ENCODE measurements around the gene SESTD1. TPM values are rescaled to one million over a fixed set of nuclear protein-coding genes. Genes with fewer than 3 reads are reported as not detected.

Gene SESTD1
- polyA plus RNA-seq, 1 experiment, result 16.5 TPM

GRCh38 chr2:179266271-179266670, 1.6 kb upstream of the SESTD1 start:
- TF ChIP-seq CTCF (IDR thresholded peaks at IDR 0.05; ENCODE audit: insufficient read depth, low read depth, low read length), result no peak
- Histone ChIP-seq H3K36me3 (ENCODE audit: control insufficient read depth, insufficient read depth, low read length) (no peaks in the 10 kb centered on the region), H3K4me3 (ENCODE audit: low read depth, low read length) (no peak overlapping the region), H3K27me3 (ENCODE audit: control insufficient read depth, insufficient read depth, low read length) (no peaks in the 10 kb centered on the region)
- no peak for DNase-seq (ENCODE audit: low read depth)
- ChIA-PET POLR2A (no interaction called here), CTCF (no interaction called here)

GRCh38 chr2:179265082-179265510, 464 bp upstream of the SESTD1 start:
- H3K36me3 ChIP-seq (ENCODE audit: control insufficient read depth, insufficient read depth, low read length), result no peaks in the 10 kb centered on the region
- DNase-seq (ENCODE audit: low read depth), result no peak
- ChIA-PET CTCF (no interaction called here), POLR2A (no interaction called here)
- peak overlapping the region; percentile 84 for H3K4me3 ChIP-seq (ENCODE audit: low read depth, low read length)
- TF ChIP-seq CTCF (IDR thresholded peaks at IDR 0.05; ENCODE audit: insufficient read depth, low read depth, low read length), result no peak
- no peaks in the 10 kb centered on the region for H3K27me3 ChIP-seq (ENCODE audit: control insufficient read depth, insufficient read depth, low read length)

GRCh38 chr2:179263446-179264367, 925 bp downstream of the SESTD1 start:
- no peak for TF ChIP-seq CTCF (IDR thresholded peaks at IDR 0.05; ENCODE audit: insufficient read depth, low read depth, low read length)
- no peaks in the 10 kb centered on the region for H3K36me3 ChIP-seq (ENCODE audit: control insufficient read depth, insufficient read depth, low read length)
- ChIA-PET POLR2A (no interaction called here), CTCF (interaction anchor here (1.6 kb wide), 1 partner anchor 11 kb away, joined by 4 read pairs; no protein-coding TSS in a partner anchor)
- H3K27me3 ChIP-seq (ENCODE audit: control insufficient read depth, insufficient read depth, low read length), result no peaks in the 10 kb centered on the region
- DNase-seq (ENCODE audit: low read depth), result no peak
- peak overlapping the region; percentile 84 for H3K4me3 ChIP-seq (ENCODE audit: low read depth, low read length)

GRCh38 chr2:179263015-179263414, 1.6 kb downstream of the SESTD1 start:
- ChIA-PET CTCF (interaction anchor here (1.6 kb wide), 1 partner anchor 11 kb away, joined by 4 read pairs; no protein-coding TSS in a partner anchor), POLR2A (no interaction called here)
- no peaks in the 10 kb centered on the region for H3K27me3 ChIP-seq (ENCODE audit: control insufficient read depth, insufficient read depth, low read length)
- no peak for DNase-seq (ENCODE audit: low read depth)
- peak overlapping the region; percentile 84 for H3K4me3 ChIP-seq (ENCODE audit: low read depth, low read length)
- H3K36me3 ChIP-seq (ENCODE audit: control insufficient read depth, insufficient read depth, low read length), result no peaks in the 10 kb centered on the region
- no peak for TF ChIP-seq CTCF (IDR thresholded peaks at IDR 0.05; ENCODE audit: insufficient read depth, low read depth, low read length)

GRCh38 chr2:179262077-179262660, 2.5 kb downstream of the SESTD1 start:
- H3K36me3 ChIP-seq (ENCODE audit: control insufficient read depth, insufficient read depth, low read length), result no peaks in the 10 kb centered on the region
- CTCF ChIA-PET, result interaction anchor here (1.2 to 1.6 kb wide), 2 partner anchors 10 to 43 kb away, joined by 3 to 4 read pairs; no protein-coding TSS in a partner anchor
- POLR2A ChIA-PET, result no interaction called here
- no peak for DNase-seq (ENCODE audit: low read depth)
- H3K27me3 ChIP-seq (ENCODE audit: control insufficient read depth, insufficient read depth, low read length), result no peaks in the 10 kb centered on the region
- no peak overlapping the region for H3K4me3 ChIP-seq (ENCODE audit: low read depth, low read length)
- no peak for TF ChIP-seq CTCF (IDR thresholded peaks at IDR 0.05; ENCODE audit: insufficient read depth, low read depth, low read length)
